ENCODE results near the gene CGB2. TPM values are rescaled to one million over a fixed set of nuclear protein-coding genes. Genes with fewer than 3 reads are reported as not detected.
A peak's percentile ranks its signal among the peaks of the same experiment; 100 is the strongest.

CGB2 gene
- total and polyA plus RNA-seq, 9 of the 15 experiments (the other 6 are each of a cell fraction or from before 2014, with no cell fraction given): 0.22 TPM; not detected in 8

- no peaks in the 10 kb centered on the region for H3K27me3 ChIP-seq (ENCODE audit: control insufficient read depth in 2 of 2, insufficient read depth in 2 of 2, low read length in 2 of 2)
- H3K9me3 ChIP-seq (replicated peaks; ENCODE audit: control insufficient read depth, insufficient read depth, low read depth, low read length): no peaks in the 10 kb centered on the region
- H3K4me2 ChIP-seq (ENCODE audit: insufficient read depth, low read length): no peak overlapping the region
- ATAC-seq (no peak), DNase-seq (ENCODE audit: extremely low read depth in 1 of 4, low spot score in 3 of 4) (no peak), FAIRE-seq (no peak)
- ChIA-PET CTCF (ENCODE audit: low intra/inter-chr PET ratio) (no interaction called here), POLR2A (interaction anchor here (2.6 kb wide), 1 partner anchor 15 kb away, joined by 17 read pairs; no protein-coding TSS in a partner anchor)
- 94% methylated on average over 9 of the region's 9 CpGs for WGBS (ENCODE audit: insufficient coverage, low coverage, missing lambda C conversion rate)
- no peaks in the 10 kb centered on the region for H4K20me1 ChIP-seq (replicated peaks; ENCODE audit: control insufficient read depth, insufficient read depth, low read length)
- H3K79me2 ChIP-seq (ENCODE audit: control insufficient read depth, insufficient read depth, low read length): no peaks in the 10 kb centered on the region
- H3K27ac ChIP-seq (ENCODE audit: extremely low read depth, low read depth, low read length): no peak overlapping the region
- intact Hi-C loops (cut with micrococcal nuclease) (no loop called here), in situ Hi-C loops (cut with MboI) (no loop called here)
- peaks cover 2 to 4% of the 10 kb centered on the region in 2 experiments; a peak in 2 of 5 replicates for H3K4me1 ChIP-seq (replicated peaks in 1 of 2; ENCODE audit: control insufficient read depth in 2 of 2, insufficient read depth in 2 of 2, low read length in 2 of 2)
- H2AFZ ChIP-seq (ENCODE audit: low read depth, low read length): no peak overlapping the region
- H3K4me3 ChIP-seq: no peak overlapping the region
- no peaks in the 10 kb centered on the region for H3K9me1 ChIP-seq (ENCODE audit: control insufficient read depth, insufficient read depth, low read length)
- H3K9ac ChIP-seq (ENCODE audit: insufficient read depth in 1 of 2, low read depth in 2 of 2, low read length in 2 of 2): no peak overlapping the region
- no TSS peak for BruUV-seq (replicated peaks)
- H3K36me3 ChIP-seq (ENCODE audit: control insufficient read depth, insufficient read depth, low read length): peaks cover 56% of the 10 kb centered on the region; the same call in 2 of the 3 replicates
- TF ChIP-seq ZNF224 (CRISPR knock-in tag; IDR thresholded peaks at IDR 0.05): no peak
- TF ChIP-seq CREM (IDR thresholded peaks at IDR 0.05; ENCODE audit: low read depth): peak; percentile 34; the same call in 1 of the 2 replicates
- no peak for TF ChIP-seq IRF2 (CRISPR knock-in tag; IDR thresholded peaks at IDR 0.05)
- TF ChIP-seq PTRF (tag; IDR thresholded peaks at IDR 0.05): no peak
- TF ChIP-seq EP300 (IDR thresholded peaks at IDR 0.05; ENCODE audit: low read length): no peak
- no peak for TF ChIP-seq ESRRB (CRISPR knock-in tag; IDR thresholded peaks at IDR 0.05; ENCODE audit: borderline replicate concordance)
- TF ChIP-seq AFF1 (IDR thresholded peaks at IDR 0.05; ENCODE audit: low read depth in 1 of 2, partially characterized antibody in 2 of 2): peak in 1 of 2 experiments; percentile 89
- TF ChIP-seq FOXP4 (CRISPR knock-in tag; IDR thresholded peaks at IDR 0.05; ENCODE audit: borderline replicate concordance): no peak
- peak; percentile 78 for TF ChIP-seq HCFC1 (IDR thresholded peaks at IDR 0.05; ENCODE audit: low read depth, low read length)
- peak; percentile 63 to 76; a peak in 3 of 4 replicates for TF ChIP-seq SIX5 (IDR thresholded peaks at IDR 0.05; ENCODE audit: borderline replicate concordance in 1 of 2, insufficient read depth in 1 of 2, low read depth in 1 of 2, low read length in 2 of 2)
- no peak for TF ChIP-seq ZHX1 (conservative IDR thresholded peaks at IDR 0.05; ENCODE audit: low read length)
- TF ChIP-seq HNRNPH1 (optimal IDR thresholded peaks at IDR 0.05; ENCODE audit: low read depth, low read length): no peak
These were observed 49.4 kb upstream of the CGB2 start for GRCh38 chr19:48982280-48982679.

All from K562 (cell line).